DOHH2 (cell line): Measurements from ENCODE around the gene NELFE.

Source experiments
- CTCF ChIP-seq: fragments of 200-600 bp; sonication (generic); IDR thresholded peaks from one replicate; pipeline ENCODE4 v1.5.1; 2014; ENCODE audit warnings: antibody characterized with exemption, mild to moderate bottlenecking, low read depth, low read length; ENCODE audit not compliant: poor library complexity, severe bottlenecking
- EZH2phosphoT487 ChIP-seq: fragments of 200-600 bp; sonication (generic); IDR thresholded peaks from 2 replicates; pipeline ENCODE4 v1.6.1; 2017; ENCODE audit warnings: borderline replicate concordance, mild to moderate bottlenecking, antibody characterized with exemption, low read length, moderate library complexity, mixed read lengths

DNA sequence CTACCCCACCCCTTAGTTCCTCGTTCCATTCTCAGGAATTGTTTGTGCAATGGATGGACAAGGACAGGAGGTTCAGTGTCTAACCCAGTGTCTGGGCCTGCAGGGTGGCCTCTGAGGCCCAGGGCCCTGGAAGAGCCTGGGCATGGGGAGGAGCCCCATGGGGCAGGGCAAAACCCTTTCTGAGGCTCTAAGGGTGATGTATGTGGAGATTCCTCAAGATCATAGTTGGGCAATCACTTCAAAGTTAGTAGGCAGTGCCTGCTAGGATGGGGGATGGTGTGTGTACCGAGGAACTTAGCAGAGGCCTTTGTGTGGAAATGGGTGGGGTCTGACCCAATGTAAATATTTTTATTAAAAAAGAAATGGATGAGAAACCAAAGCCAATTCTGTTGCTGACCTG, 38.0 kb downstream of the NELFE start:
- TF ChIP-seq CTCF (no peak), EZH2phosphoT487 (no peak)
